H7 (cell line): ENCODE data around the gene DNAAF9. TPM values are rescaled to one million over a fixed set of nuclear protein-coding genes. Genes with fewer than 3 reads are reported as not detected.

Experiments
- DNase-seq: peaks from one replicate; pipeline ENCODE4 v3.0.0; 2012
- H3K27me3 ChIP-seq: 2 replicates; pipeline ENCODE4 v1.6.0; 2011; ENCODE audit warnings: mild to moderate bottlenecking, low read length; ENCODE audit not compliant: control insufficient read depth, insufficient read depth
- H3K36me3 ChIP-seq: replicated peaks from 2 replicates; pipeline ENCODE4 v1.5.1; 2011; ENCODE audit warnings: low read length; ENCODE audit not compliant: control insufficient read depth, insufficient read depth
- H3K4me3 ChIP-seq: 2 replicates; pipeline ENCODE4 v1.5.1; 2011; ENCODE audit warnings: low read depth, mild to moderate bottlenecking, control low read depth, low read length, moderate library complexity; ENCODE audit not compliant: insufficient read depth
- total RNA-seq: library from RNA; depleted of rRNA; stranded (reverse); fragments of >200 nt; shearing (Covaris generic); gene quantifications from 2 replicates; pipeline ENCODE4 v1.2.3, GENCODE V29; 2014; rRNA removed

DNAAF9 gene
- total RNA-seq, 1 experiment from 2014 or later, result 3.3 TPM

- no peak for DNase-seq
- Histone ChIP-seq H3K36me3 (peaks cover under 1% of the 10 kb centered on the region), H3K27me3 (no peaks in the 10 kb centered on the region), H3K4me3 (no peak overlapping the region)
Measured at GRCh38 chr20:3367089-3367488, 40.4 kb downstream of the DNAAF9 start.

GRCh38 chr20:3364323-3365013, 43.0 kb downstream of the DNAAF9 start:
- Histone ChIP-seq H3K36me3 (no peaks in the 10 kb centered on the region), H3K27me3 (no peaks in the 10 kb centered on the region), H3K4me3 (no peak overlapping the region)
- no peak for DNase-seq

DNA sequence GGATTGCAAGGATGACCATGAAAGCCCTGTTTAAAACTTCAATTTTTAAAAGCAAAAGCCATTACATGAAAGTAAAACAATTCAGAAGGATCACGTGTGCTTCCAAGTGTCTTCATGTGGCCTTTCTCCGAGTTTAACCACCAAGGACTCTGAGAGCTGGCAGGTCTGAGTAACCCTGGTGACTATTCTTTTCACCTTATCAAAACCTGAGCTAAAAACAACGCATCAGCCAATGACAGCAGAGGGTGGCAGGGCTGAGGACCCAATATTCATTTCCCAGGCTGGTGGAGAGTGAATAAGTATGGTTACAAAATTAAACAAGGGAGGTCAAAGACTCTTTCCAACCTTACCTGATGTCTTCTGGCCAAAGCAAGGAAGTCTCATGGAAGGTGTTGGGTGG, 46.7 kb downstream of the DNAAF9 start:
- no peak for DNase-seq
- Histone ChIP-seq H3K36me3 (no peaks in the 10 kb centered on the region; the same call in 1 of the 2 replicates), H3K4me3 (no peak overlapping the region), H3K27me3 (no peaks in the 10 kb centered on the region)

DNA sequence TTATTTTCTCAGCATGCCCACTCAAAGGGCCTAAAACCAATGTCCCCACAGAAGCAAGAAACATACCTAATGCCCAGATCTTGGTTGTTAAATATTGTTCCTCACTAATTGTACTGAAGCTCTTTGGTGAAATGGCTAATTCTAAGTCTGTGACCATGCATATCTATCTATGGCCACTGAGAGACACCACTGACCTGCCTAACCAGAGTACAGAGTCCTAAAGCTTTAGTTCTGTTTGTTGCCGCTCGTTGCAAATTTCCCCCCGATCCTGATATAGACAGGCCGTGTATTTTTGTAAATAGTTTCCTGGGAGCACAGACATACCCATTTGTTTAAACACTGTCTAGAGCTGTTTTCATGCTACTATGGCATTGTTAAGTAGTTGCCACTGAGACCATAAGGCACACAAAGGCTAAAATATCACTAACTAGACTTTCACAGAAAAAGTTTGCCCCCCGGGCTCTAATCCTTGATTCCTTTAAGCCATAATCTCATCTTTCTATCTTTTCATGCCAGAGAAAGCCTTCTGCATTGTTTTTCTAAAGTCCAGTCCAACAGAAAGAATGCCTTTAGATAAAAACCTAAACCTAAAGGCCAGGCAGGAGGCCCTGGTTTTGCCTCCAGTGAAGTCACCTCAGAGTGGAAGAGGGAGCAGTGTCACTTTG, 48.7 kb downstream of the DNAAF9 start:
- no peaks in the 10 kb centered on the region; the same call in 1 of the 2 replicates for H3K36me3 ChIP-seq

More for the DNA sequence above, 48.7 kb downstream of the DNAAF9 start:
- DNase-seq, result no peak
- Histone ChIP-seq H3K4me3 (no peak overlapping the region), H3K27me3 (no peaks in the 10 kb centered on the region)

Other genes starting within 250 kb of the DNAAF9 start
- gene FASTKD5, start 247.8 kb downstream of the DNAAF9 start, total RNA-seq, result 20.4 and 22.0 TPM in 2 replicates
- 6.4 and 6.9 TPM in 2 replicates for gene UBOX5, start 247.8 kb downstream of the DNAAF9 start, total RNA-seq
- 10.2 and 11.0 TPM in 2 replicates for gene LZTS3, start 234.1 kb downstream of the DNAAF9 start, total RNA-seq
- 38.5 and 46.5 TPM in 2 replicates for gene DDRGK1, start 203.0 kb downstream of the DNAAF9 start, total RNA-seq
- 140 and 147 TPM in 2 replicates for gene ITPA, start 198.2 kb downstream of the DNAAF9 start, total RNA-seq
- 3.1 and 4.9 TPM in 2 replicates for gene SLC4A11, start 168.5 kb downstream of the DNAAF9 start, total RNA-seq
- gene ATRN, start 63.3 kb upstream of the DNAAF9 start, total RNA-seq, result 11.5 and 15.1 TPM in 2 replicates